ENCODE results near the gene COL5A2.

GRCh38 chr2:189069855-189070619 lies 109.5 kb downstream of the COL5A2 start:
- TF ChIP-seq ELF4 (IDR thresholded peaks at IDR 0.05) (no peak), ARNT (IDR thresholded peaks at IDR 0.05) (no peak), ZNF384 (IDR thresholded peaks at IDR 0.05) (no peak), FOXK2 (IDR thresholded peaks at IDR 0.05) (no peak), FOXA1 (IDR thresholded peaks at IDR 0.05) (no peak), SUZ12 (IDR thresholded peaks at IDR 0.05) (no peak), FOXM1 (IDR thresholded peaks at IDR 0.05; ENCODE audit: borderline replicate concordance) (no peak), SP1 (IDR thresholded peaks at IDR 0.05) (no peak), HDGF (IDR thresholded peaks at IDR 0.05; ENCODE audit: borderline replicate concordance) (no peak), CTBP1 (IDR thresholded peaks at IDR 0.05; ENCODE audit: borderline replicate concordance) (no peak), PKNOX1 (IDR thresholded peaks at IDR 0.05) (no peak), TARDBP (IDR thresholded peaks at IDR 0.05) (no peak), BHLHE40 (IDR thresholded peaks at IDR 0.05; ENCODE audit: borderline replicate concordance) (no peak)
